ENCODE data around the gene AOPEP. TPM values are rescaled to one million over a fixed set of nuclear protein-coding genes. Genes with fewer than 3 reads are reported as not detected.

Gene AOPEP
- polyA plus RNA-seq, 5 donors, result 29.3 to 40.6 (median 37.4) TPM

DNA sequence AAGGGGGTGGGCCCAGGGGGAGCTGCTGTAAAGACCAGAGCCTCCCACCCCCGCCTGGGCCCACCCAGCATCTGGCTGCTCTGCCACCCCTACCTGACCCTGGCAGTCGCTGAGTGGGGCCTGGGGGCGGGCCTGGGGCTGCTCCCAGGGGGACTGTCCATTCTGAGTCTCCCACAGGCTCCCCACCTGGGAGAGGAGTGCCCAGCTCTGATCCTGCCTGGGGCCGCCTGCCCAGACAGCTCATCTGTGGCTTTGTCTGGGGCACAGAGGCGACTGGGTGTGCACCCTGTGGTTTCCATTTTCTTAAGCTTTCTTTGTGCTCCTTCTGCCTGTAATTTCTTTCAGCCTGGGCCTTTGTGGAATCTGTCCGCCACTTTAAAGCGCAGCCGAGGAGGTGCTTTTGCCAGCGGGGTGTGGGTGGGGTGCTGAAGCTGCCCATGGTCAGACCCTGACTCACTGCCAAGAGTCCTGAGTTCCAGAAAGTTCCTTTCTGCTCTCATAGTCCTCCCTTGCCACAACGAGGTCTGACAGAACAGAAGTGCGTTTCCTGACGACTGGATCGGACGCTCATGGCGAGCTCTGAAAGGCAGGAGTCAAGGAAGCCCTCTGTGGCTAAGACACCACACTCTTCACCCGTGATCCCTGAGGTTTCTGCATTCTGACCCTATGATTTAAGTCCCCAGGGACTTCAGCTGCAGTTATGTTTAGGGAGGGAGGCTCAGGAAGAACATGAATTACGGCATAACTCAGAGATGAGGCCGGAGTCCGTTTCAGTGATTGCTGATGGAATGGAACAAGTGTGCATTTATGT is 366.0 kb downstream of the AOPEP start:
- no peak for DNase-seq

DNA sequence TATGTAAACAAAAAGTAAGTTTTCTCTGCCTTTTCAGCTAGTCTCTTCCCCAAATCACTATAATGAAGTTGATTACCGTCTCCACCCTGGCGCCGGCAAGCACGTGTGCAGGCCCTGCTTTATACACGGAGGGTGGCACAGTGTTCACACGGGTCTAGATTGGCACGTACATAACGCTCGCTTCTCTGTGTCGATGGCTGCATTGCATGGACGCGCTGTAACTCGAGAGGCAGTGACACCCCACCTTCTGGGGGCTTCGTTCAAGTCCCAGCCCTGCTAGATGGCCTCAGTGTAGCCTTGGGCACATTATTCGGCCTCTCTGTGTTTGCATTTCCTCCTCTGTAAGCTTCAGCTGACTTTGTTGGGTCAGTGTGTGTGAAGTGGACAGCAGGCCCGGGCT is 367.1 kb downstream of the AOPEP start:
- DNase-seq, result no peak

- DNase-seq, result no peak
These were observed 367.5 kb downstream of the AOPEP start for GRCh38 chr9:95094002-95094401.

GRCh38 chr9:95095641-95096355 is 369.3 kb downstream of the AOPEP start:
- no peak for DNase-seq

DNA sequence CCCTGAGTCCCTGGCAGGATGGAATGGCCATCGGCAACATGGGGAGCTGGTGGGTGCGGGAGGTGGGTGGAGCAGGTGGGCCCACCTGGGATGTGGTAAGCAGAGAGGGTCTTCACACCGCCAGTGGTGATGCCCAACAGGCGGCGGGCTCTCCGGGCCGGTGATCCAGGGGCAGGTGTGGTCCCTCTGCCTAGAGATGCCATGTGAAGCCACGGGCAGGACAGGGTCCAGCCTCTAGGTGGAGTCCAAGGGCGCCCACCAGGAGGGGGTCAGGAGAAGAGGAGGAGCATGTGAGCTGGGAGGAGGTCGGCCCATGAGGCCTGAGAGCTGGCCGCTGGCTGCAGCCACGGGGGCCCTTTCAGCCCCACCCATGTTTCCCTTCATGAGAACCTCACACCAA is 369.9 kb downstream of the AOPEP start:
- DNase-seq, result no peak

DNA sequence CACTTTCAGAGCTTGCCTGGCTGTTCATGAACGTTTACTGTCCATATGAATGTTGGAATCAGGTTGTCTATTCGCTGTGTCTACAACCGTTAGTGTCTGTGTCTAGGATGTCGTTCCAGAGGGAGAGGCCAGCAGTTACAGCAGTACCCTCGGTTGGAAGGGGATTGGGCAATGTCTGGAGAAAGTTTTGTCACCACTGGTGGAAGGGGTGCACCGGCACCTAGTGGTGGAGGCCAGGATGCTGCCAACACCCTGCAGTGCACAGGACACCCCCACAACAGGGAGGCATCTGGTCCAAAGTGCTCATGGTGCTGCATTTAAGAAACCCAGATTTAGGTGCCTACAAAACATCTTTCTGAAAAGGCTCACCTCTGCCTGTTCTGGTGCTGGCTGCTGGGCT is 370.3 kb downstream of the AOPEP start:
- no peak for DNase-seq

DNA sequence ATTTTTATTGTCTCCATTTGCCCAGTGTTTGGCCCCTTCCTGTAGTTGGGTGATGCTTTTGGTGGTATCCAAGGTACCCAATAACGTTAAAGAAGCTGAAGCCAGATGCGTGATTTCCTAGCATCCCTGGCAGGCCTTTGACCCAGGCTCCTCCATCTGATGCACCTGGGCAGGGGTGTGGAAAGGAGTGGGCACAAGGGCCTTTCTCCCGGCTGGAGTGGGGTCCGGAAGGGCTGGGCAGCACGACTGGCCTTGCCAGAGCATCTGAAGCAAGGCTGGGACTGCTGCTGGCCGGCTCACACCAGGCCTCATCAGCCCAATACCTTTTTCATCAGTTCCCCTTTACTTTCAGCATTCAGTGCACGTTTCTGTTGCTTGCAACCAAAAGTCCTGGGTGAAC is 370.8 kb downstream of the AOPEP start:
- DNase-seq, result no peak

- no peak for DNase-seq
These were observed 372.0 kb downstream of the AOPEP start for GRCh38 chr9:95098391-95098921.

GRCh38 chr9:95099321-95100070 is 373.0 kb downstream of the AOPEP start:
- no peak for DNase-seq

DNA sequence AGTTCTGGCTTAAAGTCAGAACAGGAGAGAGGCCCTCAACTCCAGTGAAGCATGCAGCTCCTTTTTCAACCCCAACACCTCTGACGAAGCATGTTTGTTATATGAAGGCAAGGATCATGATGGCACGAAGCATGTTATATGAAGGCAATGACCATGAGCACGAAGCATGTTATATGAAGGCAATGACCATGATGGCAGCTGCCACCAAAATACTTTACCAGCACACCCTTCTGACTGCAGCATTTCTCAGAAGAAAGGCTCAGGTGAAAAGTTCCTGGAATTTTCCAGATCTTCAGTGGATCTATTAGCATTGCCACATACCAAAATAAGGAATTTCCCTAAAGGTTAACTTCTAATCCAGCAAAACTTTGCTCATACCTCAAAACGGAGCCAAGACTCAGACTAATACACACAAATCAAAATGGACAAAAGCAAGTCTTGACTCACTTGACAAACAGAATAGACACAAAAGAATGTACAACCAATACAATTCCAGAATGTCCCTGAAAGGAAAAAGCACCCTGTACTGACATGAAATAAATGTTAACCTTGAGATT is 373.6 kb downstream of the AOPEP start:
- no peak for DNase-seq

- no peak for DNase-seq
These were observed 374.8 kb downstream of the AOPEP start for GRCh38 chr9:95101326-95101725.

DNA sequence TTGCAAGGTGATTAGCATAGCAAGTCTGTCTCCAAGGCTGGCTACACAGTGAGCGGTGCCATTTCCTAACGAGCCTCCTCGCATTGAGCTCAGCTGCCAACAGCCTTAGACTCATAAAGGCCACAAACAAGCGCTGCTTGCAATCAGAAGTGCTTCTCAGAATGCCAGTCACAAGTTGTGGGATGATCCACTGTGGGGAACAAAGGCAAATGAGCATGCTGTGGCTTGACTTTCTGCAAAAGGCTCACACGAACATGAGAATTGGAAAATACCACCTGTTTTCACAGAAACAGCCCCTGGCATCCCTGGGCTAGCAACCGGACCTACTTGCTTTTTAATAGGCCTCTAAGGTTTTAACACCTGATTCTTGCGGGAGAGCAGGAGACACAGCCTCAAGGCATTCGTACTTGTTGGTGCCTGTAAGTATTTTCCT is 375.5 kb downstream of the AOPEP start:
- no peak for DNase-seq

- no peak for DNase-seq
These were observed 376.1 kb downstream of the AOPEP start for GRCh38 chr9:95102572-95102971.

GRCh38 chr9:95103281-95103771 is 376.8 kb downstream of the AOPEP start:
- DNase-seq, result no peak

DNA sequence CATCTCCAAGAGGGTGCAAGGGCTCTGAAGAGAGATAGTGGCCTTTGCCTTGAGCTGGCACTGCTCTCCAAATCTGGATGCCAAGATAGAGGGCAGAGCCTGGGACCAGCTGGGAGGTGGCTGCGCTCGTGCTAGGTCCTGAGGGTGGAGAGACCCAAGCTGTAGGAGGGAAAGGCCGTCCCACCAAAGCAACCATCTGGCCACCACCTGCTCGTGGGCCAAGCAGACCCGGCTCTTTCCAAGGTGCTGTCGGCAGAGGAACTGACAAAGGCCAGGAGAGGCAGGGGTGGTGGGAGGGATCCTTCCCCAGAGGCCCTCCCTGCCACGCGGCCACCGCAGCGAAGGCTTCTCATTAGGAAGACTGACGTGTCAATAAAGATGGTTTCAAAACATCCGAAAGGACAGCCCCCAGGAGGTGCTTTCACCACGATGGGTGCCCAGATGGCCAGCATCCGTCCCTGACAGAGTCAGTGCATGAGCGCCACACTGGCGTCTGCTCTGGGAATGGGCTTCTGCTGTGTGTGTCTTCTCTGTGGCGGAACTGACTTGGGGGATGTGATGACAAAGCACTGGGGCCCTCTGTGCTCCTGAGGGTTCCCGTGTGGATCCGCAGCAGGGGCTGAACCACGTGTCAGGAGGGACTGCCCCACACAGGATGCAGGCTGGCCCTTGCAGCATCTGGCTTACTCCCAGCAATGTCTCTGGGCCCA is 377.5 kb downstream of the AOPEP start:
- DNase-seq, result no peak

GRCh38 chr9:95104581-95104960 is 378.1 kb downstream of the AOPEP start:
- DNase-seq, result no peak

- DNase-seq, result no peak
These were observed 378.5 kb downstream of the AOPEP start for GRCh38 chr9:95104980-95105379.

DNA sequence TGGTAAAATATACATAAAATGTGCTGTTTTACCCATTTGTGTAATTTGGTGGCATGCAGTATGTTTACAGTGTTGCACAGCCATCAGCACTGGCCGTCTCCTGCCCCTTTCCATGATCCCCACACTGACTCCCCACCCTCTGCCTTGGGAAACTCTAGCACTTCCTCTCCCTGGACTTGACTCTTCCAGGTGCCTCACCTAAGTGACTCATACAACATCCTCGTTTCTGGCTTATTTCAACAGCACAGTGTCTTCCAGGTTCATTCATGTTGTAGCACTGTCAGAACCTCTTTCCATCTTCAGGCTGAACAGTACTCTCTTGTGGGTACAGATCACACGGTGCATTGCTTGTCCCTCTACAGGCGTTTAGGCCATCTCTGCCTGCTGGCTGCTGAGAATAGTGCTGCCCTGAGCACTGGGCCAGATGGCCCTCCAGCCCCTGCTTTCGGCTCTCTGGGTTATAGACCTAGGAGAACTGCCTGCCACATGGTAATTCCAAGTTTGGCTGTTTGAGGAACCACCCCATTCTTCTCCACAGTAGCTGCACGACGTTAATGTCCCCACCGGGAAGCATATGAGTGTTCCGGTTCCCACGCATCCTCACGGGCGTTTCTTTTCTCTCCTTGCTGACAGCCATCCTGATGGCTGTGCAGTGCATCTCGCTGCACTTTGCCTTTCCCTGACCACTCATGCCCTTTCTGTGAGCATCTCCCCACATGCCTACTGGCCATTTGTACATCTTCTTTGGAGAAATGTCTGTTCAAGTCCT is 379.2 kb downstream of the AOPEP start:
- no peak for DNase-seq

DNA sequence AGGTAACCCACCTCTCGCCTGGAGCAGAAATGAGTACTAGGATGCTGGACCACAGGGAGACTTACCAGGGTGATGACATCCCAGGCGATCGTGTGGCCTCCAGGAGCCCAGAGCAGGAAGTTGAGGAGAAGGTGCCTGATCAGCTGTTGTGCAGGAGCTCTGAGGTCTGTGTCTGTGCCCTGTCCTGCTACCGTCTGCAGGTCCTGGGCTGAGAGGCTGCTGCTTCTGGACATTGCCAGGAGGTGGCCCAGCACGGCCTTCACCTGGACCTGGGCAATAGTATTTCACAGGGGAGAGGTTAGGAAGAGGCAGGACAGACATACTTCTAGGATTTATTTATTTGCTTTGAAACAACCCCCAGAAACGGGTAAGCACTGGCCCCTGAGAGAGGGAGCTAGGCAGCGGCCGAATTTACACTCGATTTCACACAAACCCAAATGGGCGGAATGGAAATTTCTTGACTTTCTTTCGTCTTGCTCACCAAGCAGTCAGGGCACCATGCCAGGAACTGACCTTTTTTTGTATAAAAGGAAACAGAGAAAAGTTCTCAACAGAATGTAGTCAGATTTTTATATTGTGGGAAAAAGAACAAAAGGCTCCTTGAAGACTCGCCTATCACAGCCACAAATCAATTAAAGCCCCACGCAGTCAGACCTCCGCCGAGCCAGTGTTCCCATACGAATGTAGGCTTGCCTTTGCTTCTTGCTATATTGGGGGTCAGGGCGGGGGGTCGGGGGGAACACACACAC is 380.7 kb downstream of the AOPEP start:
- DNase-seq, result no peak

- no peak for DNase-seq
These were observed 381.5 kb downstream of the AOPEP start for GRCh38 chr9:95107976-95108375.
